Astrocyte (in vitro differentiated cells and primary cell): ENCODE measurements around the gene ZNF573.

Experiments used
- CTCF ChIP-seq: IDR thresholded peaks from 2 replicates; pipeline ENCODE4 v1.5.1; 2011; ENCODE audit warnings: low read depth, mild to moderate bottlenecking, inconsistent platforms, low read length, moderate library complexity; ENCODE audit not compliant: insufficient read depth
- EZH2 ChIP-seq: IDR thresholded peaks from 2 replicates; pipeline ENCODE4 v1.6.1; 2012; ENCODE audit warnings: mild to moderate bottlenecking, low read length, inconsistent platforms; ENCODE audit not compliant: insufficient read depth

- TF ChIP-seq EZH2 (no peak), CTCF (no peak)
Observed at GRCh38 chr19:37790244-37790925, 11.0 kb upstream of the ZNF573 start.
